SK-N-SH treated with all-trans-retinoic acid at 6 μM for 48 hours (cell line): ENCODE measurements around the gene KLC1.

Source experiments
- CSDC2 ChIP-seq: fragments of 250-450 bp; sonication (Bioruptor Pico); IDR thresholded peaks from 2 replicates; pipeline ENCODE4 v1.5.0; 2020; ENCODE audit warnings: mild to moderate bottlenecking, moderate library complexity
- ESRRG ChIP-seq: fragments of 250-450 bp; sonication (Bioruptor Pico); IDR thresholded peaks from 2 replicates; pipeline ENCODE4 v1.6.1; 2021; ENCODE audit warnings: mild to moderate bottlenecking
- OSR1 ChIP-seq: fragments of 250-450 bp; sonication (Bioruptor Pico); IDR thresholded peaks from 2 replicates; pipeline ENCODE4 v1.8.0; 2022; ENCODE audit warnings: moderate library complexity, mild to moderate bottlenecking, inconsistent platforms
- RARB ChIP-seq: fragments of 250-450 bp; sonication (Bioruptor Pico); IDR thresholded peaks from 2 replicates; pipeline ENCODE4 v1.8.0; 2021; ENCODE audit warnings: mild to moderate bottlenecking, moderate library complexity
- ZC3H10 ChIP-seq: fragments of 250-450 bp; sonication (Bioruptor Pico); IDR thresholded peaks from 2 replicates; pipeline ENCODE4 v1.5.1; 2021; ENCODE audit warnings: mild to moderate bottlenecking, moderate library complexity
- ZFP3 ChIP-seq: fragments of 250-450 bp; sonication (Bioruptor Pico); IDR thresholded peaks from 2 replicates; pipeline ENCODE4 v1.5.0; 2020; ENCODE audit warnings: mild to moderate bottlenecking, moderate library complexity
- ZFP30 ChIP-seq: fragments of 450-650 bp; formaldehyde crosslinking; IDR thresholded peaks from 2 replicates; pipeline ENCODE4 v1.5.0; 2022; ENCODE audit warnings: mild to moderate bottlenecking, moderate library complexity
- ZNF565 ChIP-seq: fragments of 450-650 bp; formaldehyde crosslinking; conservative IDR thresholded peaks from 2 replicates; pipeline ENCODE4 v1.5.0; 2020; ENCODE audit warnings: low read depth, mild to moderate bottlenecking, moderate library complexity
- ZNF8 ChIP-seq: fragments of 450-650 bp; formaldehyde crosslinking; IDR thresholded peaks from 2 replicates; pipeline ENCODE4 v1.5.0; 2020; ENCODE audit warnings: mild to moderate bottlenecking, moderate library complexity
- TF ChIP-seq, protein P1 (sequence below): fragments of 250-450 bp; sonication (Bioruptor Pico); IDR thresholded peaks from 2 replicates; pipeline ENCODE4 v1.5.1; 2021; ENCODE audit warnings: mild to moderate bottlenecking, moderate library complexity

- TF ChIP-seq ZFP30 (CRISPR knock-in tag) (no peak), ZNF565 (CRISPR knock-in tag) (no peak), CSDC2 (CRISPR knock-in tag) (no peak), ESRRG (CRISPR knock-in tag) (no peak), ZFP3 (CRISPR knock-in tag) (no peak), ZNF8 (no peak), OSR1 (CRISPR knock-in tag) (no peak), RARB (CRISPR knock-in tag) (no peak), ZC3H10 (CRISPR knock-in tag) (no peak)
- TF ChIP-seq, protein P1, sequence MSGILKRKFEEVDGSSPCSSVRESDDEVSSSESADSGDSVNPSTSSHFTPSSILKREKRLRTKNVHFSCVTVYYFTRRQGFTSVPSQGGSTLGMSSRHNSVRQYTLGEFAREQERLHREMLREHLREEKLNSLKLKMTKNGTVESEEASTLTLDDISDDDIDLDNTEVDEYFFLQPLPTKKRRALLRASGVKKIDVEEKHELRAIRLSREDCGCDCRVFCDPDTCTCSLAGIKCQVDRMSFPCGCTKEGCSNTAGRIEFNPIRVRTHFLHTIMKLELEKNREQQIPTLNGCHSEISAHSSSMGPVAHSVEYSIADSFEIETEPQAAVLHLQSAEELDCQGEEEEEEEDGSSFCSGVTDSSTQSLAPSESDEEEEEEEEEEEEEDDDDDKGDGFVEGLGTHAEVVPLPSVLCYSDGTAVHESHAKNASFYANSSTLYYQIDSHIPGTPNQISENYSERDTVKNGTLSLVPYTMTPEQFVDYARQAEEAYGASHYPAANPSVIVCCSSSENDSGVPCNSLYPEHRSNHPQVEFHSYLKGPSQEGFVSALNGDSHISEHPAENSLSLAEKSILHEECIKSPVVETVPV = no peak
Observed at GRCh38 chr14:103735439-103735814, 106.4 kb downstream of the KLC1 start.
